Nephron (organoid): ENCODE results near the gene TEX51.

Source experiments
- H3K27ac Mint-ChIP-seq, 3 experiments: 2 replicates each; pipeline ENCODE4 v1.8.0; 2020; ENCODE audit warnings: mixed read lengths in 3 of 3, mild to moderate bottlenecking in 2 of 3, moderate library complexity in 1 of 3
- H3K27me3 Mint-ChIP-seq: 2 replicates; pipeline ENCODE4 v1.8.0; 2021; ENCODE audit warnings: low read depth, mild to moderate bottlenecking, moderate library complexity, mixed read lengths
- H3K36me3 Mint-ChIP-seq: 2 replicates; pipeline ENCODE4 v1.8.0; 2020; ENCODE audit warnings: low read depth, mixed read lengths
- H3K4me1 Mint-ChIP-seq: 2 replicates; pipeline ENCODE4 v1.8.0; 2020; ENCODE audit warnings: mixed read lengths
- H3K4me3 Mint-ChIP-seq, 3 experiments: 2 replicates each; pipeline ENCODE4 v1.8.0; 2020; ENCODE audit warnings: mild to moderate bottlenecking in 3 of 3, mixed read lengths in 3 of 3, moderate library complexity in 2 of 3
- H3K9me3 Mint-ChIP-seq: 2 replicates; pipeline ENCODE4 v1.8.0; 2020; ENCODE audit warnings: mixed read lengths
- TF ChIP-seq, protein P1 (sequence below), 3 experiments: fragments of 200-600 bp; sonication (generic); IDR thresholded peaks; one replicate each; pipeline ENCODE4 v1.5.0; 2021; ENCODE audit warnings: antibody characterized with exemption in 3 of 3; ENCODE audit not compliant: unreplicated experiment in 3 of 3

Gene TEX51

DNA sequence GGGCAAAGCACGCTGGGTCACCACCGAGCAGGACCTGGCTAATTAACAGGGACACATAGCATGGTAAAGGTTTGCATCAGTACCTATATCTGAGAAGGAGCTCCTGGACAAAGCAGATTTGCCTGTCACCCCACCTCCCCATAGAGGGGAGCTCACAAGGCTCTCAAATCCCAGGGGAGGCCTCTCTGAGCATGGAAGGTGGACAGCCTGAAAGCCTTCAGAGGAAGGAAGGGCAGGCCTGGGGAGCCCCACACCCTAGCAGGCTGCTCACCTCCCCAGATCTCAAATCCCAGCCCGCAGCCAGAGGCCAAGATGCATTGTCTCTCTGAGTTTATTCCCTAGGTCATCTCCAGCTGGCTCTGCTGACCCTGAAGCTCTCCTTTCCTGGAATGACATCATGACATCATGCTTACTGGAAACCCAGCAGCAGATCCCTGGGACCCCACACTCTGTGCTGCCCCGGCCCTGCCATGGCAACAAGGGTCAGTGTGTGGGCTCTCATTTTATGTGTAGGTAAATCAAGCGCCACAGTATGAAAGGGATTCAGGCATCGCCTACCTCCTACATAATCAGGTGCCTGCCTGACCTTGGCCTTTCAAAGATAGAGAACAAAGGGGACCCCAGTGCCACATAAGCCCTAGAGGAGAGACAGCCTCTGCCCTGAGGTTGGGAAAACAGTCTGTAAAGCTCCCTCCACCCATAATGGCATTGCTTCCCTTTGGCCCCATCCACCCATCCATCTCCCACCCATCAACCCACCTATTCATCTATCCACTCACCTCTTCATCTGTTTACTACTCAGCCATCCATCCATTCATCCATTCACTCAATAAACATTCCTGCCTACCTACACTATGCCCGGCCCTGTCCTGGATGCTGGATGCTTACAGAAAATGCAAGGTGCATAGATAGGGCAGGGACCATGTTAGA is 15.7 kb upstream of the TEX51 start:
- Mint-ChIP-seq H3K27me3 (peaks cover 11% of the 10 kb centered on the region), H3K9me3 (no peaks in the 10 kb centered on the region), H3K27ac (no peak overlapping the region), H3K4me3 (no peak overlapping the region), H3K4me1 (peaks cover 17% of the 10 kb centered on the region), H3K36me3 (no peaks in the 10 kb centered on the region)
- TF ChIP-seq, protein P1, sequence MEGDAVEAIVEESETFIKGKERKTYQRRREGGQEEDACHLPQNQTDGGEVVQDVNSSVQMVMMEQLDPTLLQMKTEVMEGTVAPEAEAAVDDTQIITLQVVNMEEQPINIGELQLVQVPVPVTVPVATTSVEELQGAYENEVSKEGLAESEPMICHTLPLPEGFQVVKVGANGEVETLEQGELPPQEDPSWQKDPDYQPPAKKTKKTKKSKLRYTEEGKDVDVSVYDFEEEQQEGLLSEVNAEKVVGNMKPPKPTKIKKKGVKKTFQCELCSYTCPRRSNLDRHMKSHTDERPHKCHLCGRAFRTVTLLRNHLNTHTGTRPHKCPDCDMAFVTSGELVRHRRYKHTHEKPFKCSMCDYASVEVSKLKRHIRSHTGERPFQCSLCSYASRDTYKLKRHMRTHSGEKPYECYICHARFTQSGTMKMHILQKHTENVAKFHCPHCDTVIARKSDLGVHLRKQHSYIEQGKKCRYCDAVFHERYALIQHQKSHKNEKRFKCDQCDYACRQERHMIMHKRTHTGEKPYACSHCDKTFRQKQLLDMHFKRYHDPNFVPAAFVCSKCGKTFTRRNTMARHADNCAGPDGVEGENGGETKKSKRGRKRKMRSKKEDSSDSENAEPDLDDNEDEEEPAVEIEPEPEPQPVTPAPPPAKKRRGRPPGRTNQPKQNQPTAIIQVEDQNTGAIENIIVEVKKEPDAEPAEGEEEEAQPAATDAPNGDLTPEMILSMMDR (IDR thresholded peaks at IDR 0.05; ENCODE audit: unreplicated experiment in 3 of 3): no peak

DNA sequence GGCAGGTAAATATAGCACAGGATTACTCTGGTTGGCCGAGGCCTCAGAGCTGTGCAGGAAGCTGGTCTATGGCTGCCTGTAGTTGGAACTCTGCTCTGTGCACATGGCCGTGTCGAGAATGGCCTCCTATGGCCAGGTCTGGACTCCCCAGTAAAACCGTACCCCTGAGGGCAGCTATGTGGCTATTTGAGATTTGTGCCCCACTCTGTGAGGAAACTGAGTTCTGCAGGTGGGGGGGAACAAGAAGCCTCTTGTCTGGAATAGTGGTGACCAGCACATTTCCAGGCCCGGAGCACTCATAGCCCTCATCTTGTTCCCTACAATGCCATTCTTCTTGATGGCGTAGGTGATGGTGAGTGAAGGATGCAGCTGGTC is 15.0 kb upstream of the TEX51 start:
- TF ChIP-seq, protein P1 (IDR thresholded peaks at IDR 0.05; ENCODE audit: unreplicated experiment in 3 of 3): no peak
- no peak overlapping the region for H3K27ac Mint-ChIP-seq

DNA sequence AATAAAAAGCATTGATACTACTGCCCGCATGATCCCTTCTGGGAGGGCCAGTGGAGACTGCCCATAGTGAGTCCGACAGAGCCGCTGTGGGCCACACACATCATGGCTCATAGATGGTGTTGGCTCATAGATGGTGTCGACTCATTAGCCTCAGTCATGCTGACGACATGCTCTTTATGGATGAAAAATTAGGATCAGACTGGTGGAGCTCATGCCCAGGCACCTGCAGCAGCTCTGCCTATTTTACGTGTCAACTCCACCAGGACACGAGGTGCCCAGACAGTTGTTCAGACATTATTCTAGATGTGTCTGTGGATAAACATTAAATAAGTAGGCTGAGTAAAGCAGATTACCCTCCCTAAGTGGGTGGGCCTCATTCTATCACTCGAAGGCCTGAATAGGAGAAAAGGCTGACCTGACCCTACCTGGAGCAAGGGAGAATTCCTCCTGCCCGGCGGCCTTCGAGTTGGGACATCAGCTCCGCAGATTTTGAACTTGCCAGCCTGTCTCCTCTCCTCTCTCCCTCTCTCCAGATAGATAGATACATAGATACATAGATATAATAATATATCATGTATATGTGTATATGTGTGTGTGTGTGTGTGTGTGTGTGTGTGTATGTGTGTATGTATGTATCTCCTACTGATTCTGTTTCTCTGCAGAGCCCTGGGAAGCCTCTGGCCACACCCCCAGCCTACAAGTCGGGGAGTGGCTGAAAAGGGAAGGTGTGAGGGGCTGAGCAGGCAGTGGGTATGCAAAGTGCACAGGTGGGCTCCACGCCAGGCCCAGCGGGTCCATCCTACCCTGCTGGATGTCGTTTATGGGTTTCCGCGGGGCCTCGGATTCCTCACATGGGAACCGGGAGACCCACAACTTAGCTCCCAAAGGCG is 13.6 kb upstream of the TEX51 start:
- Mint-ChIP-seq H3K36me3 (no peaks in the 10 kb centered on the region), H3K4me1 (peaks cover 30% of the 10 kb centered on the region), H3K9me3 (no peaks in the 10 kb centered on the region), H3K27me3 (peaks cover 11% of the 10 kb centered on the region), H3K4me3 (no peak overlapping the region), H3K27ac (peak overlapping the region in 2 of 3 experiments; percentile 84 to 95)
- TF ChIP-seq, protein P1 (IDR thresholded peaks at IDR 0.05; ENCODE audit: unreplicated experiment in 3 of 3): no peak

More for the DNA sequence above, 15.0 kb upstream of the TEX51 start:
- Mint-ChIP-seq H3K9me3 (no peaks in the 10 kb centered on the region), H3K4me1 (peaks cover 23% of the 10 kb centered on the region), H3K4me3 (no peak overlapping the region), H3K27me3 (peaks cover 11% of the 10 kb centered on the region), H3K36me3 (no peaks in the 10 kb centered on the region)

DNA sequence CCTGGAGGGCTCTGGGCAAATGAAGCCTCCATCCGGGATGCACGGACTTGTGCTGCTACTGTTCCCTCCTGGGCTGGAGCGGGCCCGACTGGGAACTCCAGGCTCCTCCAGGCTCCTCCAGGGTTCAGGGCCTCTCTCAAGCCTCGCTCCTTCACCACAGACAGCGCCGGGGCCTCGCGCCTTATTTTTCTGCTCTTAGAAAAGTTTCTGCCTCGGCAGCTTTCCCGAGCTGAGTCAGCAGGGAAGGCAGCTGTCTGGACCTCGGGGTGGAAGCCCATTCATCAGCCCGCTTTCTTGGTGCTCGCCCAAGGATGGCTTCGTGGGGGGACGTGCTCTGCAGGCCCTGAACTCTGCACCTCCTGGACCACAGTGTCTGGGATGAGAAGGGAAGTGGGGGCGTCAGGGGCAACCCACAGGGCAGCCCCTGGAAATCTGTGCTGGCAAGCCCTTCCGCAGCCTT is 12.9 kb upstream of the TEX51 start:
- H3K27me3 Mint-ChIP-seq: peaks cover 11% of the 10 kb centered on the region
- H3K9me3 Mint-ChIP-seq: no peaks in the 10 kb centered on the region
- TF ChIP-seq, protein P1 (IDR thresholded peaks at IDR 0.05; ENCODE audit: unreplicated experiment in 3 of 3): no peak
- H3K4me1 Mint-ChIP-seq: peaks cover 30% of the 10 kb centered on the region
- no peaks in the 10 kb centered on the region for H3K36me3 Mint-ChIP-seq
- H3K27ac Mint-ChIP-seq: peak overlapping the region; percentile 46 to 95 (median 84)
- peak overlapping the region; percentile 30 to 47 (median 44) for H3K4me3 Mint-ChIP-seq

DNA sequence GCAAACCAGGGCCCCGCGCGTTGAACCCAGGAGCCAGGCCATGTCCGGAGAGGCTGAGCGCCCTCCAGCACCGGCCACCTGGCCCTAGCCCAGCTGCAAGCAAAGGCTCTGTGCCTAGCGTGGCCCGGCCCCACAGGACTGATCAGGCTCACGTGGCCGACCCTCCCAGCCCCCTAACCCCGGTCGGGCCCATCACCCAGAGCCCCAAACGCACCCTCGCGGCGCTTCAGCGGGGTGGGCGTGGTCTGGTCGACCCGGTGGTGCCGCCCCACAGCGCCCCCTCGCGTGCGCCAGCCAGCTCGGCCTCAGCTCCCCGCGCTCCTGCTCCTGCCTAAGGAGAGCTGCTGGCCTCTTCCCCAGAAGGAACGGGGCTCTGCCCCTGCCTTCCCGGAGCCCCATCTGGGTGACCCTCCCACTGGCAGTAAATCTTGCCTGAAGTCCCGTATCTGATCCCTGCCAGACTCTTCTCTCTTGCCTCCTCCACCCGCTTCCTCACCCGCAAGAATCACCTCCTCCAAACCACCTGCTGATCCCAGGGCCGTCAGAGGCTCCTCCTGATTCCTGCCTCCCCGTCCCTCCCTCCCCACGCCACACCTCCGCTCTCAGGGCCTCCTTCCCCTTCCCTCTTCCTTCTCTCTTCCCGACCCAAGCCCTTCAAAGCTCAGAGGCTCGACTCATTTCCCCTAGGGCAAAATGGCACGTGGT is 12.3 kb upstream of the TEX51 start:
- Mint-ChIP-seq H3K36me3 (no peaks in the 10 kb centered on the region), H3K9me3 (no peaks in the 10 kb centered on the region), H3K4me1 (peaks cover 34% of the 10 kb centered on the region), H3K27ac (peak overlapping the region; percentile 83 to 95 (median 84)), H3K4me3 (peak overlapping the region; percentile 61 to 76 (median 74)), H3K27me3 (peaks cover 11% of the 10 kb centered on the region)
- TF ChIP-seq, protein P1 (IDR thresholded peaks at IDR 0.05; ENCODE audit: unreplicated experiment in 3 of 3): peak; percentile 80 to 84 (median 83)
